Common myeloid progenitor, CD34-positive (primary cell): ENCODE measurements around the gene SMC6.

Experiments used
- CTCF ChIA-PET: fragments of 350-600 bp; sonication (Branson Sonifier 250); formaldehyde crosslinking; loops from one replicate; lab custom pipeline; 2021; ENCODE audit warnings: antibody characterized with exemption; lab: Charles Lee
- POLR2A ChIA-PET: fragments of 350-600 bp; sonication (Branson Sonifier 250); formaldehyde crosslinking; loops from one replicate; lab custom pipeline; 2021; ENCODE audit warnings: antibody characterized with exemption; lab: Charles Lee
- DNase-seq, 3 donors: peaks; one replicate each; pipeline versions ENCODE4 v3.0.0 to v3.0.0-alpha.2; 2013
- H3K27ac ChIP-seq, 2 experiments: 1 replicate in 1 of 2; 2 replicates in 1 of 2; pipeline ENCODE4 v1.7.0; 2013; ENCODE audit warnings: inconsistent platforms in 2 of 2, low read length in 2 of 2, mild to moderate bottlenecking in 2 of 2, low read depth in 1 of 2, moderate library complexity in 1 of 2; ENCODE audit not compliant: severe bottlenecking in 2 of 2, insufficient read depth in 1 of 2, poor library complexity in 1 of 2
- H3K27me3 ChIP-seq, 5 experiments: replicated peaks in 2 of 5; 1 replicate in 3 of 5; 2 replicates in 2 of 5; pipeline versions ENCODE4 v1.6.1 to v1.7.0; 2013; ENCODE audit warnings: low read length in 4 of 5, mild to moderate bottlenecking in 2 of 5, moderate library complexity in 2 of 5, inconsistent platforms in 1 of 5; ENCODE audit not compliant: insufficient read depth in 5 of 5, control insufficient read depth in 4 of 5
- H3K36me3 ChIP-seq, 4 experiments: 1 replicate in 2 of 4; 2 replicates in 2 of 4; pipeline versions ENCODE4 v1.6.1 to v1.7.0; 2013; ENCODE audit warnings: low read length in 3 of 4, control low read depth in 1 of 4, mild to moderate bottlenecking in 1 of 4; ENCODE audit not compliant: control insufficient read depth in 4 of 4, insufficient read depth in 4 of 4
- H3K4me1 ChIP-seq, 4 experiments: 1 replicate in 3 of 4; 2 replicates in 1 of 4; pipeline versions ENCODE4 v1.6.1 to v1.7.1; 2013; ENCODE audit warnings: low read length in 3 of 4, mild to moderate bottlenecking in 3 of 4, control low read depth in 1 of 4, inconsistent platforms in 1 of 4, moderate library complexity in 1 of 4; ENCODE audit not compliant: control insufficient read depth in 4 of 4, insufficient read depth in 4 of 4; ENCODE audit errors: control extremely low read depth in 1 of 4
- H3K4me3 ChIP-seq, 7 experiments: 1 replicate in 4 of 7; 2 replicates in 3 of 7; pipeline versions ENCODE4 v1.5.1 to v1.7.0; 2013; ENCODE audit warnings: mild to moderate bottlenecking in 7 of 7, low read length in 6 of 7, moderate library complexity in 6 of 7, inconsistent platforms in 2 of 7, low read depth in 2 of 7, control low read depth in 1 of 7; ENCODE audit not compliant: insufficient read depth in 4 of 7, control insufficient read depth in 1 of 7; ENCODE audit errors: extremely low read depth in 1 of 7
- H3K9me3 ChIP-seq, 5 experiments: 1 replicate in 4 of 5; 2 replicates in 1 of 5; pipeline versions ENCODE4 v1.6.1 to v1.7.1; 2013; ENCODE audit warnings: low read length in 4 of 5, mild to moderate bottlenecking in 2 of 5, inconsistent platforms in 1 of 5, low read depth in 1 of 5, moderate library complexity in 1 of 5; ENCODE audit not compliant: control insufficient read depth in 4 of 5, insufficient read depth in 2 of 5; ENCODE audit errors: control extremely low read depth in 1 of 5
- WGBS: methylation state at CpG from one replicate; pipeline ENCODE4 v1.1.5; 2013; ENCODE audit not compliant: insufficient coverage; 5-methylcytosine and 5-hydroxymethylcytosine counted together

The SMC6 gene

DNA sequence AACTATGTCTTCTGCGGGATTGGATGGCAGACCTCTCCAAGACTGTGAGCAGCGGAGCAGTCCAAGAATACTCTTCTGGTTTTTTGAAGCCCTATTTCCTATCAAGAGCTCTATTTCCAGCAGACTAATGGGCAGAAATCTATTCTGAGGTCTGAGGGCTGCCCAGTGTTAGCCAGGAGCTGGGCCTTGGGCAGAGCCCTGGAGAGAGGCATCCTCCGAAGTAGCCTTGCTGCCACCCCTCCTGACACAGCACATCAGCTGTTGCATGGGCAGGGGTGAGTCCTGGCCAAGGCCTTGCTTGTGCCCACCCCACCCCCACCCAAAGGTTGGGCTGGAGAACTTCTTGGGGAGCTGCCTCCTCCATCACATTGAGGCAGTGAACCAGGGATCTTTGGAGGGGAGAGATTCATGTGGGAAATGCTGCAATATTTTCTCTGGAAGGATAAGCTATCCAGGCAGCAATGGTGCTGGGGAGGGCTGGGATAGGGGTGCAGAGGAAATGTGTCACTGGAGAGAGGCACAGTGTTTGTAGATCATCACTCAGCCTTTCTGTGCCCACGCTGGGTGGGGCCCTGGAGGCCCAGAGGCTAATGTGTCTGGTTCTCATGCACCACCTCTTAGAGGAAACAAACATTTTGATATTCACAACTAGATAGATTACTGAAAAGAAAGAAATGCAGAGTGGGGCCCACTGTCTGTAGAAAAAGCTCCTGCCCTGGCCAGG lies 108.5 kb downstream of the SMC6 start:
- no peaks in the 10 kb centered on the region for H3K36me3 ChIP-seq
- H3K9me3 ChIP-seq, result no peaks in the 10 kb centered on the region
- DNase-seq, result no peak
- no peaks in the 10 kb centered on the region for H3K27me3 ChIP-seq
- H3K4me3 ChIP-seq, result no peak overlapping the region
- no peak overlapping the region for H3K27ac ChIP-seq
- H3K4me1 ChIP-seq, result peaks cover 0 to 24% (median 4%) of the 10 kb centered on the region in 4 experiments
- ChIA-PET CTCF (interaction anchor here (0.7 to 4.5 kb wide), 12 partner anchors 10 to 50 kb away, joined by 3 to 43 read pairs (median 4); no protein-coding TSS in a partner anchor), POLR2A (no interaction called here)
- 95% methylated on average over 4 of the region's 4 CpGs for WGBS

DNA sequence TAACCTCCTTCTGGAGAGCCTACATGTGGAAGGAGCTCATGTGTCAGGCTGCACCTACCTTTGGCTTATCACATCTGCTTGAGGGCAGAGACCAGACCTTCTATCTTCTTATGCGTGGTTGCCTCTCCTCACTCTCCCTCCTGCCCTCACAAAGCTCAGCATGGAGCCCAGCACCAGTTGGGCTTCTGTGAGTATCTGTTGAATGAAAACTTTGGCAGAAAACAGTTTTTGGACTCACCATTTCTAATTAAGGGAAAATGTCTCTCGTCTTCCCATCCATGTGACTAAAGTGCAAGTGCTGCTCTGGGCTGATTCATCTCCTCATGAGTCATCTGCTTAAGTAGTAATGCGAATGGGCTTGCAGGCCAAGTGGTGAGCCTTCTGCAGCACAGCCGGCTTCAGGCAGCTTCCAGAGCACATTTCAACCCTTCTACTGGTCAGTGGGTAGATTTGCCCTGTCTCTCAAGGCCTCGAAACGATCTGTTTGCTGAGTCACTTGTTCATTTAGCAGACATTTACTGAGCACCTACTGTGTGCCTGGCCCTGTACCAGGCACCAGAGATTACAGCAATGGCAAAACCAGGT lies 110.5 kb downstream of the SMC6 start:
- 96% methylated on average over 5 of the region's 6 CpGs for WGBS
- no peak for DNase-seq
- H3K27ac ChIP-seq, result peak overlapping the region in 1 of 2 experiments; percentile 30
- ChIA-PET POLR2A (no interaction called here), CTCF (interaction anchor here (2.1 kb wide), 1 partner anchor 30 kb away, joined by 4 read pairs; no protein-coding TSS in a partner anchor)
- H3K9me3 ChIP-seq, result no peaks in the 10 kb centered on the region
- no peak overlapping the region for H3K4me3 ChIP-seq
- no peaks in the 10 kb centered on the region for H3K27me3 ChIP-seq
- H3K36me3 ChIP-seq, result no peaks in the 10 kb centered on the region
- peaks cover 0 to 7% (median 0%) of the 10 kb centered on the region in 4 experiments for H3K4me1 ChIP-seq

DNA sequence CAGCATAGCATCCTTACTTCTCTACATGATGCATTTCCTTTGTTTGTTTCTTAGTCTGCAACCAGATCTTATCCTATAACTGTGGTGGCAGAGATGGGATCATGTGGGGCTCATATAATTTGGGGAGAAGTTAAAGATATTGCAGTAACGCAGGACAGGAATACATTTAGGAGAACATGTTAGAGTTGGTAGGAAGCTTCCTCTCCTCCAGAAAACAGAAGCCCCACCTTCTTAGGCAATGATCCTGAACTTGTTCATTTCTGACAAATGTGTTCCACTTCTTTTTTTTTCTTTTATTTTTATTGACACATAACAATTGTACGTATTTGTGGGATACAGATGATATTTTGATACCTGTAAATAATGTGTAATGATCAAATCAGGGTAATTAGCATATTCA lies 113.2 kb downstream of the SMC6 start:
- no peak for DNase-seq
- H3K9me3 ChIP-seq, result no peaks in the 10 kb centered on the region
- H3K4me3 ChIP-seq, result no peak overlapping the region
- no peaks in the 10 kb centered on the region for H3K36me3 ChIP-seq
- H3K4me1 ChIP-seq, result peaks cover 0 to 3% (median 0%) of the 10 kb centered on the region in 4 experiments
- H3K27me3 ChIP-seq, result peaks cover 0 to 5% (median 0%) of the 10 kb centered on the region in 5 experiments
- WGBS, result no CpG with 5 or more reads among the region's 2 CpGs
- ChIA-PET CTCF (interaction anchor here (0.6 to 1.1 kb wide), 3 partner anchors 10 to 75 kb away, joined by 3 read pairs; no protein-coding TSS in a partner anchor), POLR2A (no interaction called here)
- H3K27ac ChIP-seq, result no peak overlapping the region

DNA sequence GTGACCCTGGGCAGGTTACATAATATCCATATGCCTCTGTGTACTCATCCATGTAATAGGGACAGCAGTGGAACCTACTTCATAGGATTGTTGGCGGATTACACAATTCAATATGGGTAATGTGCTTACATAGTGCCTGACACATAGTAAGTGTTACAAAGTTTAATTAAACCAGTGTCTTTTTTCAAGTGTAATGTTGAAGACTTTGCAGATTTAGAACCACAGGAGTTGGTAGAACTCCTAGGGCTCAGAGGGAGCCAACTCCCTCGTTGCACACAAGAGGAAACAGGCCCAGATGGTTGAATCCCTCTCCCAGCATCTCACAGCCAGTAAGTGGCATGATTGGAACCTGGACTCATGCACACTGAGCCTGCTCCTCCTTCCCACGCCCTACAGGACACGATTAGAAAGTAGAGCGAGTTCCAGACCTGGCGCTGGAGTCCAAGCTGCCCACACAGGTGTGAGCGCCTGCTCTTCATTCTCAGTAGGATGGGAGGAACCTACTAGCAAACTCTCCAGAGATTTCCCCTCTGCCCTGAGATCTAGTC lies 115.3 kb downstream of the SMC6 start:
- CTCF ChIA-PET, result no interaction called here
- Histone ChIP-seq H3K4me3 (no peak overlapping the region), H3K36me3 (no peaks in the 10 kb centered on the region), H3K9me3 (no peaks in the 10 kb centered on the region), H3K27ac (no peak overlapping the region), H3K4me1 (no peaks in the 10 kb centered on the region), H3K27me3 (peaks cover 0 to 9% (median 0%) of the 10 kb centered on the region in 5 experiments)
- no peak for DNase-seq
- POLR2A ChIA-PET, result no interaction called here
- WGBS, result 96% methylated on average over 7 of the region's 7 CpGs

GRCh38 chr2:17637131-17637906 lies 116.3 kb downstream of the SMC6 start:
- WGBS, result 92% methylated on average over 6 of the region's 8 CpGs
- H3K27me3 ChIP-seq, result peaks cover 0 to 9% (median 0%) of the 10 kb centered on the region in 5 experiments
- no peak for DNase-seq
- H3K4me3 ChIP-seq, result no peak overlapping the region
- CTCF ChIA-PET, result no interaction called here
- no peaks in the 10 kb centered on the region for H3K4me1 ChIP-seq
- POLR2A ChIA-PET, result no interaction called here
- H3K9me3 ChIP-seq, result no peaks in the 10 kb centered on the region
- no peaks in the 10 kb centered on the region for H3K36me3 ChIP-seq
- H3K27ac ChIP-seq, result no peak overlapping the region

GRCh38 chr2:17636257-17636656 lies 117.4 kb downstream of the SMC6 start:
- Histone ChIP-seq H3K36me3 (no peaks in the 10 kb centered on the region), H3K27ac (no peak overlapping the region), H3K27me3 (peaks cover 0 to 9% (median 0%) of the 10 kb centered on the region in 5 experiments), H3K4me1 (no peaks in the 10 kb centered on the region), H3K4me3 (no peak overlapping the region), H3K9me3 (no peaks in the 10 kb centered on the region)
- CTCF ChIA-PET, result interaction anchor here (3.7 kb wide), 1 partner anchor 10 kb away, joined by 24 read pairs; no protein-coding TSS in a partner anchor
- POLR2A ChIA-PET, result no interaction called here
- DNase-seq, result no peak
- WGBS, result 89% methylated on average over 2 of the region's 3 CpGs
